Memory B cell (primary cell): ENCODE measurements around the gene P2RX1.

ENCODE experiments used
- ATAC-seq: fragments of 150-1000 bp; cut with Tn5 transposase; 2 replicates; pipeline ENCODE4 v1.10.0; 2021; ENCODE audit warnings: low read depth, mild to moderate bottlenecking, moderate library complexity
- DNase-seq, 2 donors: peaks; one replicate each; pipeline ENCODE4 v3.0.0; 2022; ENCODE audit warnings: low spot score in 2 of 2
- H3K27ac Mint-ChIP-seq: one replicate; pipeline ENCODE4 v1.8.0; 2022; ENCODE audit warnings: mild to moderate bottlenecking, moderate library complexity, mixed read lengths
- H3K27me3 Mint-ChIP-seq: one replicate; pipeline ENCODE4 v1.8.0; 2022; ENCODE audit warnings: mixed read lengths
- H3K36me3 Mint-ChIP-seq: one replicate; pipeline ENCODE4 v1.8.0; 2022; ENCODE audit warnings: mild to moderate bottlenecking, mixed read lengths
- H3K4me1 Mint-ChIP-seq: one replicate; pipeline ENCODE4 v1.8.0; 2022; ENCODE audit warnings: mixed read lengths
- H3K4me3 Mint-ChIP-seq: one replicate; pipeline ENCODE4 v1.8.0; 2022; ENCODE audit warnings: mild to moderate bottlenecking, moderate library complexity, mixed read lengths
- H3K9me3 Mint-ChIP-seq: one replicate; pipeline ENCODE4 v1.8.0; 2022; ENCODE audit warnings: mixed read lengths

Gene P2RX1

DNA sequence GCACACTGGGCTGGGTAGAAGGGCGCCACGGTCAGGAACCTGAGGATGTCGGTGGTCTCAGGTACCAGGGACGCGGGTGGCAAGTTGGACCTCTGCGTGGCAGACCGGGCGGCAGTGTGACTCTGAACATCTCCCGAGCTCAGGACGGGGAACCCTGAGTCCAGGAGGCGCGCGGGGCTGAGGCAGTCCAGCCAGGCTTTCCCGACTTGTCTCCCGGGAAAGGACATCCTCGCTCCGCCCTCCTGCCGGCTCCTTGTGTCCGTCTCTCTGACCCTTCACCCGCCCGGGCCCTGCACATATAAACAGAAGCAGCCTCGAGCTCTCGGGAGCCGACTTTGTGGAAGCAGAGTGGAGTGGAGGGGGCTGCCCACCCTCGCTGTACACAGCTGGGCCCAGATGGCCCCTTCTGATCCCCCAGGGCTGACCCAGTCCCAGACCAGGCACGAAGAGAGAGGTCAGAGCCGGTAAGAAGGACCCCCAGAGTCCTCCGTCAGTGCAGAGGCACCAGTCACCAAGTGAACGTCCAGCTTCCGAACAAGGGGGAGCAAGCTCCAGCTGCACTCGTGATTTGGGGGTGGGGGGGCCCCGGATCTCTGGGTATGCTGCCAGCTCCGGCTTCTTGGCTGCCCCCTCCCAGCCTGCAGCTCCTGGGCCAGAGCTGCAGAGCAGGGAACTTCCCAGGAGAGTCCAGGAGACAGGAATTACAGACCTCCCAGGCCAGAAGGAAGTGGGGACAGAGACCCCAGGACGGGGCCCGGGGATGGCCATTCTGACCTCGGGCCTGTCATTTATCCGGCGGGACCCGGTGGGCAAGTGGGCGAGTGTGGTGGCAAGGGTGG lies 8.5 kb upstream of the P2RX1 start:
- DNase-seq, result no peak
- Mint-ChIP-seq H3K27ac (peak overlapping the region; percentile 37), H3K9me3 (no peaks in the 10 kb centered on the region), H3K4me1 (peaks cover 30% of the 10 kb centered on the region), H3K4me3 (no peak overlapping the region), H3K36me3 (peaks cover 14% of the 10 kb centered on the region), H3K27me3 (no peaks in the 10 kb centered on the region)
- no peak for ATAC-seq

DNA sequence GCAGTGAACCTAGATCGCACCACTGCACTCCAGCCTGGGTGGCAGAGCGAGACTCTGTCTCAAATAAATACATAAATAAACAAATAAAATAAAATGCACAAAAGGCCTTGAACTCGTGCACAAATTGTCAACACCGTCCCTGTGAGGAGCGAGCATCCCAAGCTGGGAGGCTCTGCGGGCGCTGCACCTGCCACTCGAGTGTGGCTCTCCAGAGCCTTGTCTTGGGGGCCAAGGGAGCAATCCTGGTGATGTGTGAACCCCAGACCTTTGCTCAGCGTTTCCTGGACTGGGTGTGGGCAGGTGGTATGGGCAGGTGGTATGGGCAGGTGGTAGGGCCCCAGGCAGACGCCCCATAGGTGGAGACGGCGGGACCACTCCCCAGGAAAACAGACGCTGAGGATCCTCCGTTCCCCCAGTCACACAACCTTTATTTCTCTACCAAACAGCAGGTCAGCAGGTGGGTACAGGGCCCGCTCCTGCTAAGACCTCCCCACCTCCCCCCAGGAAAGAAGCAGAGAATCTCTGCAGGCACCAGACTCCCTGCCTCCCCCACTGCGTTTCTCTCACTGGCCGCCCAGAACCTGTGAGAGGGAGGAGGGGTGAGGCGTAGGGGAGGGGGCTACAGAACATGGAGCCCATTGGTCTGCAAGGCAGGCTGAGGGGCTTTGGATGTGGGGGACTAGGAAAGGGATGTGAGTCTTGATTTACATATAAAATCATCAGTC lies 7.4 kb upstream of the P2RX1 start:
- ATAC-seq (peak; percentile 8), DNase-seq (no peak)
- Mint-ChIP-seq H3K27me3 (no peaks in the 10 kb centered on the region), H3K4me3 (no peak overlapping the region), H3K36me3 (peaks cover 10% of the 10 kb centered on the region), H3K27ac (peak overlapping the region; percentile 28), H3K4me1 (peaks cover 30% of the 10 kb centered on the region), H3K9me3 (no peaks in the 10 kb centered on the region)

DNA sequence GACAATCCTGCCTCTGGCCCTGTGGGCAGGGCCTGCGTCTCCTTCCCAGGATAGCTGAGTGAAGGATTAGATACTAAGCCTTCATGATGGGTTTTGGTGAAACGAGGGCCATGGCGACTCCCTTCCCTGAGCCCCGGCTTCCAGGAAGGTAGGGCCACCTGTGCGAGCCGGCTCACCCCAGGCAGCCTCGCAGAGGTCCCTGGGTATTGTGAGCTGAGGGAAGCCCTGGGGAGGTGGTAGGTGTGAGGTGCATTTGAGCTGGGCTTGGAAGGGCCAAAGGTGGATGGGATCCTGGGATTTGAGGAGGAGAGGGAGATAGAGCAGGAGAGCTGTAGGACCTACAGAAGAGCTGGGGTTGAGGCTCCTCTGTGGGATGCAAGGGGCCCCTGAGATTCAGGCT lies 6.5 kb upstream of the P2RX1 start:
- H3K36me3 Mint-ChIP-seq, result peaks cover 10% of the 10 kb centered on the region
- peaks cover 29% of the 10 kb centered on the region for H3K4me1 Mint-ChIP-seq
- H3K27me3 Mint-ChIP-seq, result no peaks in the 10 kb centered on the region
- H3K9me3 Mint-ChIP-seq, result no peaks in the 10 kb centered on the region
- H3K27ac Mint-ChIP-seq, result peak overlapping the region; percentile 10
- DNase-seq (no peak), ATAC-seq (peak; percentile 32)
- no peak overlapping the region for H3K4me3 Mint-ChIP-seq

DNA sequence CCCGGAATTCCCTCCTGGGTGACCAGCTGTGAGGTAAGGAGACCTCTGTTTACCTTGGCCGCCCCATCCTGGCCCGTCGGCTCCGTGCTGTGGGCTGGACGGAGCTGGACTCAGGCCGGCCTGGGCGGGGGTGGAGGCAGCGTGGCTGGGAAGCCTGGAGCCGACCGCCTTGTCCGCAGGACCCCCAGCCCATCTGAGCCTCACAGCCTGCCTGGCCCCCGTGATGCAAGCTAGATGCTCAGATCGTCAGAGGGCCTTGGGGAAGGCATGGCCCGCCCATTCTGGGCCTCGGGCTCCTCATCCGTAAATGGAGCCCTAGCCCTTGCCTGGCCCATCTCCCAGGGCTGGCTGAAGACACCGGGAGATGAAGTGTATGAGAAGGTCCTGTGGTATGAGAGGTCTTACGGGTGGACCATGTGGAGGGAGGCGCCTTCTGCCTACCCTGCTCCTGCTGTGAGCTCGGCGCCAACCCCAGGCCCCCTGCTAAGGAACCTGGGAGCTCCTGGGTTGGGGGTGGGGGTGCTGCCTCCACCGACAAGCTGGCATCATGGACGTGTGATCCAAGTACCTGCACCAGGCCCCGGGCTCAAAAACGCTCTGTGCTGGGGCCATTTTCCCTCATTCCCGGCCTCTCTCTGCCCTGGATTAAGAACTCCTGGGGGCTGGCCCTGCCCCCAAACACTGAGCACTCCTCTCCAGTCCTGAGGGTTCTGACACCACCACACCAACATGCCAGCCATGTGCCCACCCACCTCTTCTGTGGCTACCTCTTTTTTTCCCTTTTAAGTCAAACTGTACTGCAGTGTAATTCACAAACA lies 5.4 kb upstream of the P2RX1 start:
- H3K27me3 Mint-ChIP-seq, result no peaks in the 10 kb centered on the region
- ATAC-seq (no peak), DNase-seq (no peak)
- H3K4me3 Mint-ChIP-seq, result no peak overlapping the region
- H3K9me3 Mint-ChIP-seq, result no peaks in the 10 kb centered on the region
- H3K36me3 Mint-ChIP-seq, result peaks cover 6% of the 10 kb centered on the region
- H3K27ac Mint-ChIP-seq, result peak overlapping the region; percentile 10
- peaks cover 36% of the 10 kb centered on the region for H3K4me1 Mint-ChIP-seq

DNA sequence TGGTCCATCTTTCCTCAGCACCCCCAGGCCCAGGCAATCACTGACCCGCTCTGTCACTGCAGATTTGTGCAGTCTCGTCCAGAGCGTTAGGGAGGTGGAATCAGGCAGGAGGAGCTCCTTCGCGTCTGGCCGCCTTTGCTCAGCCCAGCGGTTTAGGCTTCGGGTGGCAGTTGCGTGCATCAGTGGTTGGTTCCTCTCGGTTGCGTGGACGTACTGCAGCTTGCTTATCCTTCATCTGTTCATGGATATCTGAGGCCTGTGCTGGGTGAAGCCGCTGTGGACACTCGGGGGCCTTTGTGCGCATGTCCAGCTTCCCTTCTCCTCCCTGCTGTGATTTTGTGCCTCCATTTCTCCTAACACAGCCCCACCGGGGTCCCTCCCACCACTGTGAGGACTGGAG lies 4.7 kb upstream of the P2RX1 start:
- Mint-ChIP-seq H3K4me3 (no peak overlapping the region), H3K27ac (peak overlapping the region; percentile 24), H3K36me3 (peaks cover 6% of the 10 kb centered on the region), H3K9me3 (no peaks in the 10 kb centered on the region), H3K4me1 (peaks cover 42% of the 10 kb centered on the region), H3K27me3 (no peaks in the 10 kb centered on the region)
- ATAC-seq (peak; percentile 23), DNase-seq (no peak)

DNA sequence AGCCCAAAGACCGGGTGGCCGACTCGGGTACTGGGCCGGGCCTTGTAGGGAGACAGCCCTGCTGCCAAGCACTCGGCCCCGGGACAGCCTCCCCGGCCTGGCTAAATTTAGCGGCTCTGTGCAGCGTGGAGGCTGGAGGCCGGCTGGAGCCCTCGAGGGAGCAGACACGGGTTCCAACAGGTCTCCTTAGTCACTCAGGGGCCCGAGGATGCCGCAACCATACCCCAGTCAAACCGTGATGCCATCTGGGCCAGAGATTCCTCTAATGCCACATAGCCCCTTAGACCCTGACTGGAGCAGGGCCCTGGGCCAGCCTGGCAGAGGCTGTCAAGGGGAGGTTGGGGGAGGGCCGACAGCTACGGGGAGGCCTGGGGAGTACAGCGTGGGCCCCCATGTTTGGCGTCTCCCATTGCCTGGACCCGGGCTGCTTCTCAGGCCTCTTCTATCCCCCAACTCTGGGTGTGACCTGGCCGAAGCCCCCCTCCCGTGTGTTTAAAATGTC lies 2.9 kb upstream of the P2RX1 start:
- ATAC-seq (no peak), DNase-seq (no peak)
- H3K4me3 Mint-ChIP-seq, result no peak overlapping the region
- H3K4me1 Mint-ChIP-seq, result peaks cover 48% of the 10 kb centered on the region
- H3K9me3 Mint-ChIP-seq, result no peaks in the 10 kb centered on the region
- H3K27me3 Mint-ChIP-seq, result no peaks in the 10 kb centered on the region
- no peak overlapping the region for H3K27ac Mint-ChIP-seq
- no peaks in the 10 kb centered on the region for H3K36me3 Mint-ChIP-seq

DNA sequence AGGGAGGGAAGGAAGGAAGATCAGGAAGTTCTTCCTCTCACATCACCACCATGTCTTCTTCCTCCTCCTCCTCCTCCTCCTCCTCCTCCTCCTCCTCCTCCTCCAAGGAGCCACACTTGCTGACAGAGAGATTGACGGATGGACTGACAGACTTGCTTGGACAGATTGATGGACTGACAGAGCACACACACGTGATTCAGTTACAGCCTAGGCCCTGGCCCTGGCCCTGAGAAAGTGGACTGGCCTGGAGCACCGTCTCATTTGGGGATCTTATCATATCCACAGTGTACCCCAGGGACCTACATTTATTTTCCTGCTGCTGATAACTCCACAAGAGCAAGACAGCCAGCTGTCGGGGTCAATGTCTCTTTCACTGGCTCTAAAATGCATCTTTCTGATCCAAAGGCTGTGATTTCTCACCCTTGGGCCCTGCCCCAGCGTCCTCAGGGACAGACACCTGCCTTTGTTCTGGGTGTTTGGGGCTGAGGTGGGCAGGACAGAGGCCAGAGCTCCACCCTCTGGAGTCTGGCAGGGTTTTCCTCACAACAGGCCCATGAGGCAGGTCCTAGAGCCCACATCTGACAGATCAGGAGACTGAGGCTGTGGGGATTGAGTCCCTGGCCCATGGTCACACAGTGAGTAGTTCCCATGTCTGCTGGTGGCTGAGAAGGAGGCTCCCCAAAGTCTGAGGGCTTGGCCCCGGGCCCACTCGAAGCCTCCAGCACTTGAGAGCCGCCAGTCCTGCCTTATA lies 2.3 kb upstream of the P2RX1 start:
- DNase-seq (no peak), ATAC-seq (no peak)
- H3K27ac Mint-ChIP-seq, result peak overlapping the region; percentile 58
- no peaks in the 10 kb centered on the region for H3K36me3 Mint-ChIP-seq
- peaks cover 51% of the 10 kb centered on the region for H3K4me1 Mint-ChIP-seq
- H3K27me3 Mint-ChIP-seq, result no peaks in the 10 kb centered on the region
- no peaks in the 10 kb centered on the region for H3K9me3 Mint-ChIP-seq
- H3K4me3 Mint-ChIP-seq, result no peak overlapping the region

DNA sequence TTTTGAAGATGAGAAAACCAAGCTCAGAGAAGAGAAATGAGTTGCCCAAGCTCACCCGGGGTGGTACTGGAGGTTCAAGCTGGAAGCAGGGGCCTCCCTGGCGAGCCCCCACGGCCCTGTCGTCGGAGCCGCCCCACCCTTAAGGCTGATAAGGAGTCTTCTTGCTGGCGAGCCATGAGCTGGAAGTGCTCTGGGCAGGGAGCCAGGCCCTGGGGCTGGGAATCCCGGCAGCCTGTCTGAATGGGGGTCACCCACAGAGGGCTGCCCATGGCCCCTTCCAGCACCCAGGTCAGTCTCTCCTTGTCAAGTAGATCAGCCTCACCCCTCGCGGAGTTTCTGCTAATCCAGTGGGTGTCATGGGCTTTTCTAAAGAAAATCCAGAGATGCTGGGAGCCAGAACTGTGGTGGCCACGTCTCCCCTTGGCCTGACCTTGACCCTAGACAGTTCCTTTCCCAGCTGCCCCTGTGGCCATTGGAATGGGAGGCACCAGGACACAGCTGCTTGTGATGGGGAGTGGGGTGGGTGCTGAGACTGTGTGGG lies 1.2 kb upstream of the P2RX1 start:
- H3K27ac Mint-ChIP-seq, result peak overlapping the region; percentile 100
- peaks cover 49% of the 10 kb centered on the region for H3K4me1 Mint-ChIP-seq
- no peaks in the 10 kb centered on the region for H3K36me3 Mint-ChIP-seq
- no peaks in the 10 kb centered on the region for H3K27me3 Mint-ChIP-seq
- H3K9me3 Mint-ChIP-seq, result no peaks in the 10 kb centered on the region
- peak overlapping the region; percentile 80 for H3K4me3 Mint-ChIP-seq
- no peak for ATAC-seq
- no peak for DNase-seq

DNA sequence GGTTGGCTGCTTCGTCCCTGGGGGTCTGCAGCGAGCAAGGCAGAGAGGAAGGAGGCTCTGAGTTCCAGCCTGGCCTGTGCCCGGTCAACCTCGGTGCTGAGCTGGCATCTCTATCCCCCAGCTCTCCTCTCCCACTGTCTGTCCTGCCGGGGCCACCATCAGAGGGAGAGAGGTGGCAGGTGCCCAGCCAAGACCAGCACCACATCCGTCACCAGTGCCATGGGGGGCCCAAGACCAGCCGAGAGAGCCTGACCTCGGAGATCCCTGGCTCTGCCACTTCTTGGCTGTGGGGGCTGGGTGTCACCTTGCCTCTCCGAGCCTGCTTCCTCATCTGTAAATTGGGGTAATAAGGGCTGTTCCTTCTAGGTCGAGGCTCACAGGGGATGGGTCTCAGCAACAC lies 560 bp upstream of the P2RX1 start:
- H3K27ac Mint-ChIP-seq, result peak overlapping the region; percentile 100
- peaks cover 49% of the 10 kb centered on the region for H3K4me1 Mint-ChIP-seq
- ATAC-seq (no peak), DNase-seq (peak in 1 of 2 donors; percentile 35)
- no peaks in the 10 kb centered on the region for H3K9me3 Mint-ChIP-seq
- no peaks in the 10 kb centered on the region for H3K36me3 Mint-ChIP-seq
- no peaks in the 10 kb centered on the region for H3K27me3 Mint-ChIP-seq
- H3K4me3 Mint-ChIP-seq, result peak overlapping the region; percentile 80

DNA sequence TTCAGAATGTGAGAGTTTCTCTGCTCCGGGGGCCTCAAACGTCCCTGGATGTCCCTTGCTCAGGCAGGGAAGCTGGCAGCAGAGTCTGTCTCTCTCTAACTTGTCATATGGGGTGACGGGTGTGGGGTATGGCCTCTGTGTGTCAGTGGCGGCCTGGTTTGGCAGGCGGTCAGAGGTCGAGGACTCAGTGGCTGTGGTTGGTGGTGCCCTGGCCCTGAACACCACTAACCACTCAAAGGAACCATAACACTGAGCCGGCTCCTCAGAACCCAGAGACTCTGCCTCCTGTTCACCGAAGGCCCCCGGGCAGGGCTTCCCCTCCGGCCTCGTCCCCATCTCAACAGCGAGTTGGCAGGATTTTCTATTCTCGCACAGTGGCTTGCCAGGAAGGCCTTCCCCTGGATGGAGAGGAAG lies 677 bp downstream of the P2RX1 start:
- Mint-ChIP-seq H3K36me3 (no peaks in the 10 kb centered on the region), H3K27me3 (no peaks in the 10 kb centered on the region), H3K27ac (peak overlapping the region; percentile 100), H3K9me3 (no peaks in the 10 kb centered on the region), H3K4me1 (peaks cover 54% of the 10 kb centered on the region), H3K4me3 (peak overlapping the region; percentile 80)
- ATAC-seq (no peak), DNase-seq (peak in 1 of 2 donors; percentile 44)

DNA sequence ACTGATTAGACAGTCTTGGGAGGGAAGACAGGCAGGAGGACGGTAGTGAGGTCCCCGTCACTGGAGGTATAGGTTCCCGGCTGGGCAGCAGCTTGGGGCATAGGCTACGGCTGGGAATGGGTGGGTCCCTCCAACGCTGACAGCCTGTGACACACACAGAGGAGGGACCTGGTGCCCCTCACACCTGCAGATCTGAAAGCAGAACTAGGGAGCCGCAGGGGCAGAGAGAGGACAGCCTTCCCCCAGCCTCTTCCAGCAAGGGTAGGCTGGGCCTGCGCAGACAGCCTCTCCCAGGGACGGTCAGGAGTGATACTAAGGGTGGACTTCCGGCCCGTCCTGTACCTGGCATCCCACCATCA lies 2.0 kb downstream of the P2RX1 start:
- DNase-seq, result peak in 1 of 2 donors; percentile 83
- H3K27ac Mint-ChIP-seq, result peak overlapping the region; percentile 100
- H3K4me1 Mint-ChIP-seq, result peaks cover 59% of the 10 kb centered on the region
- peak; percentile 69 for ATAC-seq
- no peaks in the 10 kb centered on the region for H3K9me3 Mint-ChIP-seq
- H3K4me3 Mint-ChIP-seq, result peak overlapping the region; percentile 81
- H3K27me3 Mint-ChIP-seq, result no peaks in the 10 kb centered on the region
- H3K36me3 Mint-ChIP-seq, result no peaks in the 10 kb centered on the region

DNA sequence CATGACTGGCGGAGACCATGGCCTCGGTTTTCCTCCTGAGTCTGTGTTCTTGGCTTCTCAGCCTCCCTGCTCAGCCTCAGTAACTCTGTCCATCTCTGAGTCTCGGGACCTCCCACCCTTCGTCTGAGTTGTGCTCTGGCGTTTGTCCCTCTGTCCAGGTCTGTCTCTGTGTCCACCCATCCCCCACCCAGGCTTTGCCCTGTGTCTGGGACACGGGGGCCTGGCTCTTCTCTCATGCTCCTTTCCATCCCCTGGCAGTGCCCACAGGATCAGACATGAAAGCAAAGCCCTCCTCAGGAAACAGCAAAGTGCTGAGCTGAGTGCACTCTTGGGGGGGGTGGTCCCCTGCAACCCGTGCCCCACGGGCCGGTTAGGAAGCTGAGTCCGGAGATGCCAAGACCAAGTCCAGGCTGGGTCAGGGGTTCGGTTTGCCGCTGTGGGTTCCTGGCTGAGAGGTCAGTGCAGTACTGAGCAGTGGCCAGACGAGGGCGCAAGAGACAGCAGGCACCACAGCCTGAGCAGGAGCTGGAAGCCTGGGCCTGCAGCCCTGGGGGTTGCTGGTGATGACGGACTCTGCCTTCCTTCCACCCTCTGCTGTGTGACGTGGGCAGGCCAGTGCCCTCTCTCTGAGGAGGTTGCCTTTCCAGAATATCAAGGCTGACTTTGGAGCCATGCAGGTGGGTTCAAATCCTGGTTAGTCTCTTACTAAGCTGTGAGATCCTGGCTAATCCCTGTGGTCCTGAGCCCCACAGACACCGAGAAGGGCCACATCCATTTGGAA lies 2.5 kb downstream of the P2RX1 start:
- no peaks in the 10 kb centered on the region for H3K9me3 Mint-ChIP-seq
- peak; percentile 50 for ATAC-seq
- peaks cover 59% of the 10 kb centered on the region for H3K4me1 Mint-ChIP-seq
- H3K27me3 Mint-ChIP-seq, result no peaks in the 10 kb centered on the region
- H3K4me3 Mint-ChIP-seq, result peak overlapping the region; percentile 81
- no peaks in the 10 kb centered on the region for H3K36me3 Mint-ChIP-seq
- peak; percentile 87 to 92 for DNase-seq
- H3K27ac Mint-ChIP-seq, result peak overlapping the region; percentile 100
